Right ventricle myocardium inferior (tissue), 1 donor: ENCODE measurements around the gene SLC25A42. TPM values are rescaled to one million over a fixed set of nuclear protein-coding genes. Genes with fewer than 3 reads are reported as not detected.
"Not testable (repeated sequence)": the region's sequence is repeated elsewhere in the genome, so short reads cannot be mapped to it uniquely, and the experiment has no call there.

Experiments
- ATAC-seq: fragments of 200-7000 bp; cut with Tn5 transposase; one replicate; pipeline ENCODE4 v1.9.1; 2020; ENCODE audit warnings: mild to moderate bottlenecking, moderate library complexity
- DNase-seq: peaks from one replicate; pipeline ENCODE4 v3.0.0; 2021; ENCODE audit errors: missing footprints
- intact Hi-C: fragments of 100-400 bp; cut with DNase I; formaldehyde crosslinking; loops from one replicate; pipeline ENCODE4 v1.11.0; 2022
- total RNA-seq: library from RNA; stranded (reverse); fragmentation: NEBNext Ultra II Directional; extraction: Animal tissue kit (Norgen Biotek cat#: 25700); gene quantifications from one replicate; pipeline ENCODE4 v1.2.1, GENCODE V29; 2021
- donor health status: DM: no; HTN: yes; CAD: no; lungs with severe emphysema.

The SLC25A42 gene
- total RNA-seq, 1 donor from 2014 or later = 30.9 TPM

- ATAC-seq (peak; percentile 77), DNase-seq (peak; percentile 92)
- intact Hi-C loops = loop anchor here (2.0 to 5.0 kb wide), 2 partner anchors 29 to 196 kb away; no protein-coding TSS in a partner anchor
These were observed 82.2 kb downstream of the SLC25A42 start for GRCh38 chr19:19145684-19146608.

DNA sequence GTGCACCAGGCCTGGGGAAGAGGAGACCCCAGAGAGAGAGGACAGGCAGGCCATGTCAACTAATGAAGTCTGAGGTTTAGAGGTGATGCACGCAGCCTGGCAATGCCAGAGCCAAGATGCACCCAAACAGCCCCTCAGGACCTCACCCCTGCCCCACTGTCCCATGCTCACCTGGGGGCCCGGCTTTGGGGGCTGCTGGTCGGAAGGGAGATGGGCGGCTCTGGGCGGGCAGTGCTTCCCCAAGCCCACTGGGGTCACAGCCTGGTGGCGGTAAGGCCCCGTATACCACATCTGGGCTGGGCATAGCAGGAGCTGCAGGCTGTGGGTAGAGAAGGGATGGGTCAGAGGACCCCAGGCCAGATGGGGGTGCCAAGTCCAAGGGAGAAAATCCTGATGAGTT lies 83.1 kb downstream of the SLC25A42 start:
- intact Hi-C loops = loop anchor here (2.0 to 5.0 kb wide), 2 partner anchors 28 to 195 kb away; no protein-coding TSS in a partner anchor
- ATAC-seq = no peak
- DNase-seq = no peak

DNA sequence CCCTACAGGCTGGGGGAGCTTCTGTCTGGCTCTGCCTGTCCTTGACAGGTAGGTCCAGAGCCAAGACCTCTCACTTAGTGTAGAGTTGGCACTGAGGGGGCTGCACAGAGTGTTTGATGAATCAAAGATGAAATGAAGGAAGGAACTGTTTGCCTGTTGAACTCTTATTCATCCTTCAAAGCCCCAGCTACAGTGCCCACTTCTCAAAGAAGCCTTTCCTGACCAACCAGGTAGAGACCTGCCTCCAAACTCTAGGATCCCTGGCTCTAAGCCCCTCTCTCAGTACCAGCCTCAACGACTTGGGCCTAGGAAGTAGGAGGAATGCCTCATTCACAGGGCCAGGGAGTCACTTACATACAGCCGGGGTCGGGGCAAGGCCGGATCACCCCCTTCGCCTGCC lies 83.5 kb downstream of the SLC25A42 start:
- intact Hi-C loops = loop anchor here (2.0 to 5.0 kb wide), 2 partner anchors 27 to 195 kb away; no protein-coding TSS in a partner anchor
- ATAC-seq (no peak), DNase-seq (no peak)

DNA sequence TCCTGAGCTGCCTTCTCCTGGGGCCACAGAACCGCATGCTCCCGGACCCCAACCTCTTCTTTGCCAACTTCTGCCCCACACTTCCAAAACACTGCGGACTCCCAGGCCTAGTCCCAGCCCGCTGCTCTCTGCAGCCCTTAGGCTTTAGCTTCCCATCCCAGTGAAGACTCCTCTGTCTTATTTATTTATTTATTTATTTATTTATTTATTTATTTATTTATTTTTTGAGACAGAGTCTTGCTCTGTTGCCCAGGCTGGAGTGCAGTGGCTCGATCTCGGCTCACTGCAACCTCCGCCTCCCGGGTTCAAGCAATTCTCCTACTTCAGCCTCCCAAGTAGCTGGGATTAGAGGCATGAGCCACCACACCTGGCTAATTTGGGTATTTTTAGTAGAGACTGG lies 84.7 kb downstream of the SLC25A42 start:
- intact Hi-C loops = loop anchor here (5.0 kb wide), 1 partner anchor 194 kb away; no protein-coding TSS in a partner anchor
- ATAC-seq, DNase-seq: not testable (repeated sequence)

GRCh38 chr19:19149435-19149834 lies 85.6 kb downstream of the SLC25A42 start:
- DNase-seq = no peak
- ATAC-seq = no peak

DNA sequence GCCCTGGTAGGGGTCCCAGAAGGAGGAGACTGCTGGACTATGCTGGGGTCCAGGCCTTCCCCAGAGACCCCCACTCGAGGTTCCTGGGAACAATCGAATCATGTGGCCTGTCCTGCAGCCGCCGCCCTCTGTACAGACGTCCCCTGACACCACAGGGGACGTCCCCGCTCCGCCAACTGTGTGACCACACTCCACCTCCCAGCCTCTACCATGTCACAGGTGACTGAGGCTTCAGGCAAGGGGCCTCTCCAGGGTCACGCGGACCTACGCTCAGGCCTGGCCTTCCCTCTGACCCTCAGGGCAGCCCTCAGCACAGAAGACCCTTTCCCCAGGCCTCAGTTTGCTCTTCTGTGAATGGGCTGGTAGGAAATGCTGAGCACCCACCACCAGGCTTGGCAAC lies 87.6 kb downstream of the SLC25A42 start:
- no peak for ATAC-seq
- DNase-seq = no peak
- intact Hi-C loops = no loop called here

More at GRCh38 chr19:19149435-19149834, 85.6 kb downstream of the SLC25A42 start:
- intact Hi-C loops = loop anchor here (5.0 kb wide), 1 partner anchor 193 kb away; no protein-coding TSS in a partner anchor

DNA sequence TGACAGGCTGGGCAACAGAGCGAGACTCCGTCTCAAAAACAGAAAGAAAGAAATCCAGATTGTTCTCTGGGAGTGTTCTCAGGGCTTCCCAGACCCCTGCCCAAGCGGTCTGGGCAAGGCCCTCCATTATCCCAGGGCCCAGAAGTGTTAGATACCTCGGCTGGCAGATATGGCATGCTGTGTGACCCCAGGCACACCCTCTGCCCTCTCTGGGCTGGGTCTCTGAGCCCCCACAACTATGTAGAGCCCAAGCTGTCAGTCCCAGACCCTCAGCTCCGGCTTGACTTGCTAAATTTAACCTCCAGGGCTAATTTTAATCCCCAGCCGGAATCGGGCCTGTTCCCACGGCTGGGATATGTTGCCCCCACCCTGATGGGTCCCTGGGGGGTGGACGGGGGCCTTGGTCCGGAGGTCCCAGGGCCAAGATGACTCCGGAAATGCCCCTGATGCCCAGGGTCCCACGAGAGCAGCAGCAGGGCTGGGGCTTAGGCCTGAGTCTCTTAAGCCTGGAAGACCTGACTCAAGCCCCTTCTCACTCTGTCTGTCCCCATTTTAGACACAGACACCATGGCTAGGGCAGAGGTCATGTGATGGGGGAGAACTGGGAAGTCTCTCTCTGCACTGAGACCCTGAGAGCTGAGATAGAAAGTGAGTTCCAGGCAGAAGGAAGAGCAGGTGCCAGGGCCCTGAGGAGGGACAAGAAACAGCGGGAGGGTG lies 89.0 kb downstream of the SLC25A42 start:
- intact Hi-C loops = no loop called here
- DNase-seq (no peak), ATAC-seq (peak; percentile 10)

- DNase-seq (no peak), ATAC-seq (no peak)
- intact Hi-C loops = no loop called here
These were observed 91.1 kb downstream of the SLC25A42 start for GRCh38 chr19:19154768-19155494.

- ATAC-seq (no peak), DNase-seq (no peak)
- intact Hi-C loops = no loop called here
These were observed 91.9 kb downstream of the SLC25A42 start for GRCh38 chr19:19155495-19156219.

GRCh38 chr19:19157808-19158207 lies 94.0 kb downstream of the SLC25A42 start:
- intact Hi-C loops = no loop called here
- DNase-seq = no peak
- ATAC-seq = no peak

GRCh38 chr19:19159534-19159933 lies 95.7 kb downstream of the SLC25A42 start:
- ATAC-seq = no peak
- intact Hi-C loops = no loop called here
- no peak for DNase-seq

GRCh38 chr19:19160461-19161035 lies 96.8 kb downstream of the SLC25A42 start:
- intact Hi-C loops = no loop called here
- DNase-seq = no peak
- no peak for ATAC-seq

DNA sequence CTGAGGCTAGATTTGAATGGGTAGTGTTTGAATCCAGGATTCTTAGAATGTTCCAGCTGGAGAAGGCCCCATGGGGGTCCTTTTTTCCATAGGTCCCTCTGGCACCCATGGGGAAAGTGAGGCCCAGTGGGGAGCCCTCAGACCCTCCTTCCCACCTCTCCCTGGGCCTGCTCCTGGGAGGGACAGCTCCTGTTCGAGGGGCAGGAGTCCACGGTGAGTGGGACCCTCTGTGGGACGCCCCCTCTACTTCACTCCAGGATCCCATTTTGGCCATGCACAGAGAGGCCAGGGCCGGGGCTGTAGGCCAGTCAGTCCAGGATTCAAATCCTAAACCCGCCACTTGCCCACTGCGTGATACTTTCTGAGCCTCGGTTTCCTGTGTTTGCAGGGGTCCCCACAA lies 98.7 kb downstream of the SLC25A42 start:
- intact Hi-C loops = no loop called here
- ATAC-seq = no peak

More for the DNA sequence above, 98.7 kb downstream of the SLC25A42 start:
- no peak for DNase-seq

Other genes starting within 250 kb of the SLC25A42 start
- gene UPF1, start 232.0 kb upstream of the SLC25A42 start, total RNA-seq = 37.0 TPM
- 0.30 TPM for gene CERS1, start 167.8 kb upstream of the SLC25A42 start, total RNA-seq
- gene COPE, start 144.6 kb upstream of the SLC25A42 start, total RNA-seq = 139 TPM
- gene DDX49, start 144.3 kb upstream of the SLC25A42 start, total RNA-seq = 25.6 TPM
- 15.2 TPM for gene HOMER3, start 122.8 kb upstream of the SLC25A42 start, total RNA-seq
- gene SUGP2, start 30.5 kb upstream of the SLC25A42 start, total RNA-seq = 68.5 TPM
- gene ARMC6, start 30.4 kb upstream of the SLC25A42 start, total RNA-seq = 13.6 TPM
- gene TMEM161A, start 74.5 kb downstream of the SLC25A42 start, total RNA-seq = 23.5 TPM
- gene MEF2B, start 106.3 kb downstream of the SLC25A42 start, total RNA-seq = 1.4 TPM
- gene BORCS8, start 128.2 kb downstream of the SLC25A42 start, total RNA-seq = 19.5 TPM
- 39.9 TPM for gene RFXANK, start 128.3 kb downstream of the SLC25A42 start, total RNA-seq
- 7.8 TPM for gene NR2C2AP, start 139.4 kb downstream of the SLC25A42 start, total RNA-seq
- not detected for gene NCAN, start 148.0 kb downstream of the SLC25A42 start, total RNA-seq
- 0.57 TPM for gene TM6SF2, start 209.3 kb downstream of the SLC25A42 start, total RNA-seq